ENCODE results near the gene ALDH9A1.
"Not testable (repeated sequence)": the region's sequence is repeated elsewhere in the genome, so short reads cannot be mapped to it uniquely, and the experiment has no call there.

ALDH9A1 gene

GRCh38 chr1:165647970-165648369, 50.4 kb downstream of the ALDH9A1 start:
- DNase-seq (ENCODE audit: insufficient read length, low spot score) (no peak), FAIRE-seq (no peak)

GRCh38 chr1:165647517-165647916, 50.8 kb downstream of the ALDH9A1 start:
- DNase-seq (ENCODE audit: insufficient read length, low spot score) (no peak), FAIRE-seq (no peak)

GRCh38 chr1:165645654-165646366, 52.6 kb downstream of the ALDH9A1 start:
- DNase-seq (ENCODE audit: insufficient read length, low spot score), result no peak

GRCh38 chr1:165644064-165644735, 54.2 kb downstream of the ALDH9A1 start:
- FAIRE-seq (no peak), DNase-seq (ENCODE audit: insufficient read length, low spot score) (no peak)

More at GRCh38 chr1:165645654-165646366, 52.6 kb downstream of the ALDH9A1 start:
- FAIRE-seq, result no peak

- no peak for DNase-seq (ENCODE audit: insufficient read length, low spot score)
- no peak for FAIRE-seq
These were observed 57.0 kb downstream of the ALDH9A1 start for GRCh38 chr1:165641231-165641987.

GRCh38 chr1:165639821-165640623, 58.3 kb downstream of the ALDH9A1 start:
- FAIRE-seq, result no peak

GRCh38 chr1:165638211-165638610, 60.2 kb downstream of the ALDH9A1 start:
- not testable (repeated sequence) for FAIRE-seq; DNase-seq (ENCODE audit: insufficient read length, low spot score)

More at GRCh38 chr1:165639821-165640623, 58.3 kb downstream of the ALDH9A1 start:
- no peak for DNase-seq (ENCODE audit: insufficient read length, low spot score)

- DNase-seq (ENCODE audit: insufficient read length, low spot score) (no peak), FAIRE-seq (no peak)
These were observed 60.9 kb downstream of the ALDH9A1 start for GRCh38 chr1:165637427-165637826.

- FAIRE-seq (no peak), DNase-seq (ENCODE audit: insufficient read length, low spot score) (no peak)
These were observed 62.5 kb downstream of the ALDH9A1 start for GRCh38 chr1:165635823-165636222.

- FAIRE-seq, result peak; percentile 78
- no peak for DNase-seq (ENCODE audit: insufficient read length, low spot score)
These were observed 63.0 kb downstream of the ALDH9A1 start for GRCh38 chr1:165635329-165635728.

- FAIRE-seq (no peak), DNase-seq (ENCODE audit: insufficient read length, low spot score) (no peak)
These were observed 64.0 kb downstream of the ALDH9A1 start for GRCh38 chr1:165634154-165634921.

- no peak for DNase-seq (ENCODE audit: insufficient read length, low spot score)
- FAIRE-seq, result no peak
These were observed 64.7 kb downstream of the ALDH9A1 start for GRCh38 chr1:165633614-165634013.

- DNase-seq (ENCODE audit: insufficient read length, low spot score), result no peak
- no peak for FAIRE-seq
These were observed 65.9 kb downstream of the ALDH9A1 start for GRCh38 chr1:165632491-165632890.

- FAIRE-seq, result no peak
- DNase-seq (ENCODE audit: insufficient read length, low spot score), result no peak
These were observed 66.3 kb downstream of the ALDH9A1 start for GRCh38 chr1:165632152-165632469.

- no peak for DNase-seq (ENCODE audit: insufficient read length, low spot score)
- peak; percentile 56 for FAIRE-seq
These were observed 66.8 kb downstream of the ALDH9A1 start for GRCh38 chr1:165631342-165632151.

GRCh38 chr1:165630629-165631341, 67.6 kb downstream of the ALDH9A1 start, which contains the start of gene MGST3:
TSS of gene MGST3 (plus strand) at chr1:165631234. CDS start at chr1:165649848, 18,614 bp downstream.
- FAIRE-seq (peak; percentile 97), DNase-seq (ENCODE audit: insufficient read length, low spot score) (peak; percentile 85)

- FAIRE-seq (no peak), DNase-seq (ENCODE audit: insufficient read length, low spot score) (no peak)
These were observed 68.3 kb downstream of the ALDH9A1 start for GRCh38 chr1:165629848-165630628.

- no peak for FAIRE-seq
- DNase-seq (ENCODE audit: insufficient read length, low spot score), result no peak
These were observed 69.2 kb downstream of the ALDH9A1 start for GRCh38 chr1:165629151-165629550.

Data from GM19239 (cell line).